C4-2B (cell line): ENCODE measurements around the gene PDE4B.

Experiments used
- H3K27ac ChIP-seq: fragments of 450-650 bp; 2 replicates; pipeline ENCODE4 v1.5.1; 2017
- ZFX ChIP-seq: fragments of 450-650 bp; IDR thresholded peaks from 2 replicates; pipeline ENCODE4 v1.6.1; 2017
- TF ChIP-seq, protein P1 (sequence below): fragments of 450-650 bp; conservative IDR thresholded peaks from 2 replicates; pipeline ENCODE4 v1.5.1; 2017; ENCODE audit warnings: mild to moderate bottlenecking

Gene PDE4B

DNA sequence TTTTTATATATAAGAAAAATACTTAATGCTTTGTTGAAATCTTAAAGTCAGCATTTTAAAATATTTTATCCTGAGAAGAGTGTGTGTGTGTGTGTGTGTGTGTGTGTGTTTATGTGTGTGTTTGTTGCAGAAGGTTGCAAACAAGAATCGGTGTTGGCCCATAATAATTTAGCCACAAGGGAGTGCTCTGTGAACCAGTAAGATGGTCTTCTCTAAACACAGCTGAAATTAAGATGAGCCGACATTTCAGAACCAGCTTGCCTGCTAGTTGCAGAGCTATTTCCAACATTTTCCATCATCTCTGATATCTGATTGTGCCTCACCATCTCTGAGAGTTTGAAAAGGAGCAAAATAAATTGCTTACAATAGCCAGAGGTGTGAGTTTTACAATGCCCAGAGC, 582.4 kb downstream of the PDE4B start:
- no peak overlapping the region for H3K27ac ChIP-seq
- TF ChIP-seq ZFX: no peak

DNA sequence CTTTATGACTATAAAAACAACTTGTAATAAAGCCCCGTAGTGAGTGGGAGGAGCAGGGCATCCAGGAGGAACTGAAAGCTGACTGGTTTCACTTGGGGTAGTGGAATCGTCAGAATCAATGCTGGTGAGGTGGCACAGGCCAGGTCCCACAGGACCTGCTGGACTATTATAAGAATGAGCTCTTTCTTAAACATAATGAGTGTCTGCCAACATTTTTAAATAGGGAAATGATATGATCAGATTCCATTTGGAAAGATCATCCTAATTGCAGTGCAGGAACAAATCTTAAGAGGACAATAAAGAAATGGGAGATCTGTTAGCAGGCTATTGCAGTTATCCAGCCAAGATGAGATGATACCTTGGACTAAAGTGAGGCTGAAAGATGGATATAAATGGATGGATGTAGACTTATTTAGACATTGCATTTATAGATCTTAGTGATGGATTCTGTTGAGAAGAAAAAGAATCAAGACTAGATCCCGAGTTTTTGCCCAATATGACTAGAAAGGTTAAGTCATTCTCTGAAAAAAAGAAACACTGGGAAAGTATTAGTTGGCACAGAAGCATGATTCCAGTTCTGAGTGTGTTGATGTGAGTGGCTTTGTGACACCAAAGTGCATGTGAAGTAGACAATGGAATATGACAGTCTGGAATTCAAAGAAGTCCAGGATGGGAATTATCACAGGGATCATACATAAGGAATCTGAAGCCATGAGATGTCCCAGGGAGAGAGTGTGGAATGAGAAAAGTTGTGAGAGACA, 587.9 kb downstream of the PDE4B start:
- TF ChIP-seq ZFX: no peak
- TF ChIP-seq, protein P1, sequence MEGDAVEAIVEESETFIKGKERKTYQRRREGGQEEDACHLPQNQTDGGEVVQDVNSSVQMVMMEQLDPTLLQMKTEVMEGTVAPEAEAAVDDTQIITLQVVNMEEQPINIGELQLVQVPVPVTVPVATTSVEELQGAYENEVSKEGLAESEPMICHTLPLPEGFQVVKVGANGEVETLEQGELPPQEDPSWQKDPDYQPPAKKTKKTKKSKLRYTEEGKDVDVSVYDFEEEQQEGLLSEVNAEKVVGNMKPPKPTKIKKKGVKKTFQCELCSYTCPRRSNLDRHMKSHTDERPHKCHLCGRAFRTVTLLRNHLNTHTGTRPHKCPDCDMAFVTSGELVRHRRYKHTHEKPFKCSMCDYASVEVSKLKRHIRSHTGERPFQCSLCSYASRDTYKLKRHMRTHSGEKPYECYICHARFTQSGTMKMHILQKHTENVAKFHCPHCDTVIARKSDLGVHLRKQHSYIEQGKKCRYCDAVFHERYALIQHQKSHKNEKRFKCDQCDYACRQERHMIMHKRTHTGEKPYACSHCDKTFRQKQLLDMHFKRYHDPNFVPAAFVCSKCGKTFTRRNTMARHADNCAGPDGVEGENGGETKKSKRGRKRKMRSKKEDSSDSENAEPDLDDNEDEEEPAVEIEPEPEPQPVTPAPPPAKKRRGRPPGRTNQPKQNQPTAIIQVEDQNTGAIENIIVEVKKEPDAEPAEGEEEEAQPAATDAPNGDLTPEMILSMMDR: no peak
- H3K27ac ChIP-seq: no peak overlapping the region

DNA sequence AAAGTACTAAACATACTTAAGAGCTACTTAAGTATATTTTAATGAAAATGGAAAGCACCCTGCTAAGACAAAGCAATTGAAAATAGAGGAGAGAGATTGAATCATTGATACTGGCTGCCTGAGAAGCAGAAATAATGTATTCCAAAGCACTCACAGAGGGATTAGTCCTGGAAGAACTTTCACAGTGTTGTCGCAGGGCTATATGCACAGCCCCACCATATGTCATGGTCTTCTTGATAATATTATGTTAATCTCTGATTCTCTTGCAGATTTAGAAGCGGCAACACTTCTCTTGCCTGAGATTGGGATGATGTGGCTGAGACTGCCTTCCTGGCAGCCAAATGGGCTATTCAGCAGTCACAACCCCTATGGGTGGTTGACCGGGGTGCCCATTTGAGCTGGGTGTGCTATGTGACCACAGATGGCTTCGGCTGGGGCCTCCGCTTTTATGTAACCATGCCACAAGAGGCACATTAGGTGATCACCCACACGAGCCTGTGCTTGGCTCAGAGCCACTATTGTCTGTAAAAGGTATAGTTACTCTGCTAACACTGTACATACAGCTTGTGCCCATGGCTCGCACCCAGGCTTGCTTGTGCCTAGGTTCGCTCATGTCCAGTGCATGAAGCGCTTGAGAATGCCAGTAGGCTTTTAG, 589.1 kb downstream of the PDE4B start:
- H3K27ac ChIP-seq: no peak overlapping the region
- TF ChIP-seq, protein P1: no peak
- no peak for TF ChIP-seq ZFX

DNA sequence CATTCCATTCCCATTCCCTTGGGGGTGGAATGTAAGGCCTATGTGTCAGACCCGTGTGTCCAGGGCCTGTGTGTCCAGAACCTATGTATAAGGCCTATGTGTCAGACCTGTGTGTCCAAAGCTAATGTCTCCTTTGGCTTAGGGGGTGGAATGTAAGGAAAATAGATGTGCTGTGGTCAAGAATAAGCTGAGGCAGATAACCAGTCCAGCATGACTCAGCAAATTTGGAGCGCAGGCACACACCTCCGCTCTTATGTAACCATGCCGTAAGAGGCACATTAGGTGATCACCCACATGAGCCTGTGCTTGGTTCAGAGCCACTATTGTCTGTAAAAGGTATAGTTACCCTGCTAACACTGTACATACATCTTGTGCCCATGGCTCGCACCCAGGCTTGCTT, 590.5 kb downstream of the PDE4B start:
- H3K27ac ChIP-seq: no peak overlapping the region; the same call in 1 of the 2 replicates
- TF ChIP-seq, protein P1: no peak
- TF ChIP-seq ZFX: no peak

DNA sequence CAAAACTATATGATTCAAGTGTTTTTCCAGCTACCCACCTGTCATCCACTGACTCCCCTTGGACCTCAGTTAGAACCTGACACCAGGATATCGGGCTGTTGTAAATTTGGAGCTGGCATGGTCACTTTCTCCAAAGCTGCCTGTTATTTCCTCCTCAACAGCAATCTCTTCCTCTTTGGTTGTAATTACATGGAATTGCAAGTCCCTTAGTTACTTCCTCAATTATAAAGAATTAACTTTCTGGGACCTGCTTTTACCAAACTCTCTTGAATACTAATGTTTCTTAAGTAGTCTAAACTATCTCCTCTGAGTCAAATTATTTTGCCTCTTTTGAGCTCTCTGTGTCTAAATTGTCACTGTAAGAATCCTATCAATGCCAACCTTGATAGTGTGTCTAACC, 590.9 kb downstream of the PDE4B start:
- no peak overlapping the region for H3K27ac ChIP-seq

DNA sequence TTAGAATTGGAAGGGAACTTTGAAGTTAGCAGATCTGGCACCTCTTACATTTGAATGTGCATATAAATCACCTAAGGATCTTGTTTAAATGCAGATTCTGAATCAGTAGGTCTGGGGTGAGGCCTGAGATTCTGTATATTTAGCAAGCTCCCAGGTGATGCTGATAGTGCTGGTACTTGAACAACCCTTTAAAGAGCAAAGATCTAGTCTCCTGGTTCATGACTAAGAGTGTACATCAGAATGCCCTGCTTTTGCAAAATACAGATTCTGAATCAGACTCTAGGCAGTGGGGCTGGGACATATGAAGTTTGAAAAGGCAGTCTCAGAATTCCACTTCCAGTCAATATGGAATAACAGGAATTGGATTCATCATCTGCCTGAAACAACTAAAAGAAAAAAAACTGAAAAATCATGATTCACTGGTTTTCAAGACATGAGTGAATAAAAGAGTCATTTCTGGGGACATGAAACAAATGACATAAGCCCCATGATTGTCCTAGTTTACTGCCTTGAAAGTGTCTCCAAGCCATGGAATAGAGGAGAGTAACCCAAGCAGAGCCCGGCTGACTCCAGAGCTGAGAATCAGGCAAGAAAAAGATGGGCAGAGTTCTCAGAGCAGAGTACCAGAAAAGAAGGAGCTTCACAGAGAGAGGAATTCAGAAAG, 591.7 kb downstream of the PDE4B start:
- no peak overlapping the region for H3K27ac ChIP-seq
- TF ChIP-seq, protein P1: no peak
- no peak for TF ChIP-seq ZFX

More for the DNA sequence above, 590.9 kb downstream of the PDE4B start:
- TF ChIP-seq, protein P1: no peak
- no peak for TF ChIP-seq ZFX

DNA sequence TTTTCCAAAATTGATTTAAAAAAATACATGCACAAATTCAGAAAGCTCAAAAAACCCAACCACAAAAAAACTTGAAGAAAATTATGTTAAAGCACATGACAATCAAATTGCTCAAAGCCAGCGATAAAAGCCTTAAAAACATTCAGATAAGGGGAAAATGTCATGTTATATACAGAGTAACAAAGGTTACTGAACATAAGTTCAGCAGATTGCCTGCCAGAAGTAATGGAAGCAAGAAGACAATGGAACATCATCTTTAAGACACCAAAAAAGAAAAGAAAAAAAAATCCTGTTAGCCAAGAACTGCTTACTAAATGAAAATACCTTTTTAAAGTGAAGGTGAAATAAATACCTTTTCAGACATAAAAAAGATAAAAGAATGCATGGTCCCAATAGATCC, 594.0 kb downstream of the PDE4B start:
- TF ChIP-seq, protein P1: no peak
- no peak for TF ChIP-seq ZFX
- no peak overlapping the region for H3K27ac ChIP-seq
